Upper lobe of left lung (tissue), 6 donors: ENCODE data around the gene KRTAP5-11. TPM values are rescaled to one million over a fixed set of nuclear protein-coding genes. Genes with fewer than 3 reads are reported as not detected.
"Not testable (repeated sequence)": the region's sequence is repeated elsewhere in the genome, so short reads cannot be mapped to it uniquely, and the experiment has no call there.

Experiments used
- ATAC-seq, 2 donors: fragments of 200-7000 bp; cut with Tn5 transposase; one replicate each; pipeline ENCODE4 v1.9.1; 2022; ENCODE audit warnings: mild to moderate bottlenecking in 2 of 2, moderate library complexity in 2 of 2; ENCODE audit not compliant: low FRiP score in 2 of 2
- DNase-seq, 2 donors: peaks; one replicate each; pipeline ENCODE4 v3.0.0-alpha.2; 2019 to 2020
- H3K27ac ChIP-seq, 4 donors: fragments of 200-600 bp; sonication (generic); one replicate each; pipeline ENCODE4 v1.5.1; 2016 to 2019
- H3K27me3 ChIP-seq, 4 donors: fragments of 200-600 bp; sonication (generic); one replicate each; pipeline ENCODE4 v1.5.1; 2017 to 2019
- H3K36me3 ChIP-seq, 4 donors: fragments of 200-600 bp; sonication (generic); one replicate each; pipeline ENCODE4 v1.5.1; 2016 to 2019
- H3K4me1 ChIP-seq, 4 donors: fragments of 200-600 bp; sonication (generic); one replicate each; pipeline ENCODE4 v1.5.1; 2018 to 2019
- H3K4me3 ChIP-seq, 4 donors: fragments of 200-600 bp; sonication (generic); one replicate each; pipeline ENCODE4 v1.5.1; 2017 to 2019; ENCODE audit warnings: mild to moderate bottlenecking in 2 of 4, moderate library complexity in 1 of 4
- H3K9me3 ChIP-seq, 4 donors: fragments of 200-600 bp; sonication (generic); one replicate each; pipeline ENCODE4 v1.5.1; 2018 to 2019
- CTCF ChIP-seq, 6 experiments: fragments of 450-650 bp in 4 of 6; fragments of 200-600 bp in 2 of 6; sonication (generic) in 2 of 6; IDR thresholded peaks; one replicate each; pipeline ENCODE4 v1.5.1; 2016 to 2019; ENCODE audit warnings: antibody characterized with exemption in 6 of 6
- EP300 ChIP-seq, 4 donors: sonication (generic); formaldehyde crosslinking; IDR thresholded peaks; one replicate each; pipeline ENCODE4 v1.5.1; 2017; ENCODE audit warnings: antibody characterized with exemption in 4 of 4, control low read depth in 2 of 4
- POLR2A ChIP-seq, 4 donors: fragments of 450-650 bp; IDR thresholded peaks; one replicate each; pipeline ENCODE4 v1.5.1; 2016 to 2017; ENCODE audit warnings: antibody characterized with exemption in 4 of 4, mild to moderate bottlenecking in 2 of 4
- POLR2AphosphoS5 ChIP-seq, 2 donors: sonication (generic); formaldehyde crosslinking; IDR thresholded peaks; one replicate each; pipeline ENCODE4 v1.5.1; 2017; ENCODE audit warnings: antibody characterized with exemption in 2 of 2
- WGBS, 2 donors: methylation state at CpG; one replicate each; pipeline ENCODE4 v1.1.5; 2017 to 2018; 5-methylcytosine and 5-hydroxymethylcytosine counted together
- total RNA-seq, 6 donors: library from RNA; depleted of rRNA in 4 of 6; stranded (reverse); fragments of >200 nt in 4 of 6; gene quantifications; one replicate each; pipeline versions ENCODE4 v1.1.0 to v1.2.1, GENCODE V29; 2016 to 2021
- donor health status: DM: no; HTN: no; CAD: no; lungs with moderate emphysema.
- donor health status: DM: no; HTN: yes; CAD: no; lungs with severe emphysema.

The KRTAP5-11 gene
- total RNA-seq, 6 donors from 2014 or later: not detected

- no peak for TF ChIP-seq CTCF (IDR thresholded peaks at IDR 0.05)
- no peak for TF ChIP-seq POLR2AphosphoS5 (IDR thresholded peaks at IDR 0.05)
- TF ChIP-seq POLR2A (IDR thresholded peaks at IDR 0.05): no peak
- TF ChIP-seq EP300 (IDR thresholded peaks at IDR 0.05): no peak
- Histone ChIP-seq H3K36me3 (no peaks in the 10 kb centered on the region), H3K4me3 (no peak overlapping the region), H3K9me3 (no peaks in the 10 kb centered on the region), H3K27ac (no peak overlapping the region), H3K4me1 (peaks cover 0 to 7% (median 0%) of the 10 kb centered on the region in 4 donors), H3K27me3 (no peaks in the 10 kb centered on the region)
- ATAC-seq (no peak), DNase-seq (no peak)
- WGBS, 2 donors: 79 to 95% methylated on average over 3 to 4 of the region's 4 CpGs
Measured at GRCh38 chr11:71575723-71576424, 6.8 kb downstream of the KRTAP5-11 start.

GRCh38 chr11:71574418-71574817 lies 8.3 kb downstream of the KRTAP5-11 start:
- H3K27me3 ChIP-seq: no peaks in the 10 kb centered on the region
- H3K4me1 ChIP-seq: no peaks in the 10 kb centered on the region
- H3K27ac ChIP-seq: no peak overlapping the region
- no peaks in the 10 kb centered on the region for H3K9me3 ChIP-seq
- WGBS, 2 donors: 78 to 100% methylated on average over 2 to 5 of the region's 5 CpGs
- ATAC-seq (no peak), DNase-seq (no peak)
- TF ChIP-seq EP300 (IDR thresholded peaks at IDR 0.05): no peak
- no peak for TF ChIP-seq POLR2AphosphoS5 (IDR thresholded peaks at IDR 0.05)
- TF ChIP-seq POLR2A (IDR thresholded peaks at IDR 0.05): no peak
- no peak for TF ChIP-seq CTCF (IDR thresholded peaks at IDR 0.05)
- H3K36me3 ChIP-seq: no peaks in the 10 kb centered on the region
- no peak overlapping the region for H3K4me3 ChIP-seq

GRCh38 chr11:71572811-71573210 lies 9.9 kb downstream of the KRTAP5-11 start:
- Histone ChIP-seq H3K9me3 (no peaks in the 10 kb centered on the region), H3K27ac (no peak overlapping the region), H3K4me3 (no peak overlapping the region), H3K36me3 (no peaks in the 10 kb centered on the region), H3K4me1 (no peaks in the 10 kb centered on the region), H3K27me3 (no peaks in the 10 kb centered on the region)
- no peak for DNase-seq
- ATAC-seq: no peak
- 50 to 85% methylated on average over 2 to 11 of the region's 11 CpGs for WGBS, 2 donors
- TF ChIP-seq POLR2A (IDR thresholded peaks at IDR 0.05): no peak
- no peak for TF ChIP-seq EP300 (IDR thresholded peaks at IDR 0.05)

GRCh38 chr11:71571101-71571850 lies 11.4 kb downstream of the KRTAP5-11 start:
- DNase-seq: peak in 1 of 2 donors; percentile 84
- H3K27ac ChIP-seq, H3K27me3 ChIP-seq, H3K9me3 ChIP-seq, H3K4me3 ChIP-seq, H3K4me1 ChIP-seq, H3K36me3 ChIP-seq, ATAC-seq: not testable (repeated sequence)
- 73 to 88% methylated on average over 11 to 31 of the region's 39 CpGs for WGBS, 2 donors

GRCh38 chr11:71568704-71569349 lies 13.8 kb downstream of the KRTAP5-11 start:
- 59 to 75% methylated on average over 6 to 8 of the region's 8 CpGs for WGBS, 2 donors
- TF ChIP-seq EP300 (IDR thresholded peaks at IDR 0.05): no peak
- no peak for TF ChIP-seq POLR2AphosphoS5 (IDR thresholded peaks at IDR 0.05)
- no peak for TF ChIP-seq POLR2A (IDR thresholded peaks at IDR 0.05)
- DNase-seq (peak in 1 of 2 donors; percentile 47), ATAC-seq (no peak)
- Histone ChIP-seq H3K9me3 (no peaks in the 10 kb centered on the region), H3K36me3 (no peaks in the 10 kb centered on the region), H3K4me3 (no peak overlapping the region), H3K27me3 (no peaks in the 10 kb centered on the region), H3K4me1 (no peaks in the 10 kb centered on the region), H3K27ac (no peak overlapping the region)

- H3K4me3 ChIP-seq, H3K4me1 ChIP-seq, H3K27me3 ChIP-seq, ATAC-seq, H3K36me3 ChIP-seq, H3K9me3 ChIP-seq, DNase-seq, H3K27ac ChIP-seq: not testable (repeated sequence)
- 67 to 70% methylated on average over 8 of the region's 8 CpGs for WGBS, 2 donors
Measured at GRCh38 chr11:71567633-71568032, 15.0 kb downstream of the KRTAP5-11 start.

- H3K36me3 ChIP-seq, DNase-seq, H3K4me3 ChIP-seq, H3K27me3 ChIP-seq, ATAC-seq, H3K27ac ChIP-seq, H3K9me3 ChIP-seq, H3K4me1 ChIP-seq: not testable (repeated sequence)
- WGBS, 2 donors: 61 to 65% methylated on average over 13 to 19 of the region's 21 CpGs
Measured at GRCh38 chr11:71566626-71567599, 15.8 kb downstream of the KRTAP5-11 start.
